GM18907 (cell line): ENCODE data around the gene WWC2.
"Not testable (repeated sequence)": the region's sequence is repeated elsewhere in the genome, so short reads cannot be mapped to it uniquely, and the experiment has no call there.

Experiments
- ATAC-seq: cut with Tn5 transposase; IDR thresholded peaks from one replicate; pipeline ENCODE4 v1.9.1; 2021; ENCODE audit warnings: mild to moderate bottlenecking, moderate library complexity; ENCODE audit not compliant: unreplicated experiment

The WWC2 gene

GRCh38 chr4:183288955-183289354 lies 189.9 kb downstream of the WWC2 start:
- no peak for ATAC-seq

GRCh38 chr4:183289688-183290087 lies 190.6 kb downstream of the WWC2 start:
- ATAC-seq, result no peak

GRCh38 chr4:183291070-183291469 lies 192.0 kb downstream of the WWC2 start:
- ATAC-seq, result no peak

GRCh38 chr4:183295711-183296110 lies 196.7 kb downstream of the WWC2 start:
- ATAC-seq, result no peak

- ATAC-seq, result peak; percentile 93
Measured at GRCh38 chr4:183297675-183298074, 198.6 kb downstream of the WWC2 start.

- no peak for ATAC-seq
Measured at GRCh38 chr4:183299464-183299863, 200.4 kb downstream of the WWC2 start.

- ATAC-seq, result no peak
Measured at GRCh38 chr4:183300070-183300469, 201.0 kb downstream of the WWC2 start.

- no peak for ATAC-seq
Measured at GRCh38 chr4:183300655-183301054, 201.6 kb downstream of the WWC2 start.

GRCh38 chr4:183303301-183303700 lies 204.2 kb downstream of the WWC2 start:
- no peak for ATAC-seq

GRCh38 chr4:183304067-183304466 lies 205.0 kb downstream of the WWC2 start:
- ATAC-seq, result no peak

GRCh38 chr4:183304538-183304937 lies 205.5 kb downstream of the WWC2 start:
- no peak for ATAC-seq

GRCh38 chr4:183306811-183307210 lies 207.8 kb downstream of the WWC2 start:
- no peak for ATAC-seq

GRCh38 chr4:183312841-183313240 lies 213.8 kb downstream of the WWC2 start:
- ATAC-seq, result no peak

- no peak for ATAC-seq
Measured at GRCh38 chr4:183314336-183314735, 215.3 kb downstream of the WWC2 start.

- no peak for ATAC-seq
Measured at GRCh38 chr4:183314806-183315205, 215.7 kb downstream of the WWC2 start.

GRCh38 chr4:183318656-183319055 lies 219.6 kb downstream of the WWC2 start:
- no peak for ATAC-seq

GRCh38 chr4:183320211-183321059 lies 221.4 kb downstream of the WWC2 start, which contains the start of gene CLDN22:
TSS of gene CLDN22 (minus strand) at chr4:183320276. CDS start at chr4:183320218, 58 bp downstream.
- ATAC-seq, result peak; percentile 7

- ATAC-seq, result peak; percentile 62
Measured at GRCh38 chr4:183321079-183321478, 222.0 kb downstream of the WWC2 start.

GRCh38 chr4:183321516-183321915 lies 222.5 kb downstream of the WWC2 start:
- no peak for ATAC-seq

- no peak for ATAC-seq
Measured at GRCh38 chr4:183322326-183322725, 223.3 kb downstream of the WWC2 start, which contains the start of gene CLDN24. TSS of gene CLDN24 (minus strand) at chr4:183322426. CDS start at chr4:183322426, 0 bp downstream.

GRCh38 chr4:183323295-183323694 lies 224.2 kb downstream of the WWC2 start:
- no peak for ATAC-seq

- ATAC-seq, result not testable (repeated sequence)
Measured at GRCh38 chr4:183324056-183324455, 225.0 kb downstream of the WWC2 start.

GRCh38 chr4:183324619-183325018 lies 225.6 kb downstream of the WWC2 start:
- ATAC-seq, result no peak
